CD14-positive monocyte (primary cell): ENCODE data around the gene INPP5A. TPM values are rescaled to one million over a fixed set of nuclear protein-coding genes. Genes with fewer than 3 reads are reported as not detected.
A peak's percentile ranks its signal among the peaks of the same experiment; 100 is the strongest.

Source experiments
- DNase-seq, 3 donors: peaks; one replicate each; pipeline ENCODE4 v3.0.0-alpha.2; 2011 to 2022
- H2AFZ ChIP-seq: 2 replicates; pipeline ENCODE4 v1.6.0; 2012; ENCODE audit warnings: mild to moderate bottlenecking, low read depth, low read length, inconsistent platforms; ENCODE audit not compliant: insufficient read depth, poor library complexity, severe bottlenecking
- H3K27ac ChIP-seq, 2 donors: 1 replicate in 1 of 2; 2 replicates in 1 of 2; pipeline ENCODE4 v1.5.1; 2012 to 2013; ENCODE audit warnings: low read length in 2 of 2, control low read depth in 1 of 2, inconsistent platforms in 1 of 2, low read depth in 1 of 2, mild to moderate bottlenecking in 1 of 2
- H3K27me3 ChIP-seq, 2 donors: one replicate each; pipeline versions ENCODE4 v1.6.0 to v1.6.1; 2011 to 2013; ENCODE audit warnings: low read length in 2 of 2; ENCODE audit not compliant: control insufficient read depth in 2 of 2, insufficient read depth in 2 of 2
- H3K36me3 ChIP-seq, 2 donors: replicated peaks in 1 of 2; 1 replicate in 1 of 2; 2 replicates in 1 of 2; pipeline versions ENCODE4 v1.5.1 to v1.6.1; 2012 to 2013; ENCODE audit warnings: low read length in 2 of 2, control low read depth in 1 of 2, inconsistent platforms in 1 of 2, mild to moderate bottlenecking in 1 of 2; ENCODE audit not compliant: insufficient read depth in 2 of 2, control insufficient read depth in 1 of 2
- H3K4me1 ChIP-seq, 2 donors: 1 replicate in 1 of 2; 2 replicates in 1 of 2; pipeline versions ENCODE4 v1.5.1 to v1.6.1; 2012 to 2013; ENCODE audit warnings: low read length in 2 of 2, control low read depth in 1 of 2, inconsistent platforms in 1 of 2, mild to moderate bottlenecking in 1 of 2, moderate library complexity in 1 of 2; ENCODE audit not compliant: insufficient read depth in 2 of 2, control insufficient read depth in 1 of 2
- H3K4me2 ChIP-seq: replicated peaks from 2 replicates; pipeline ENCODE3; 2012; ENCODE audit warnings: low read length, moderate library complexity, mild to moderate bottlenecking; ENCODE audit not compliant: poor library complexity, severe bottlenecking; ENCODE audit errors: extremely low read depth
- H3K4me3 ChIP-seq, 3 experiments: fragments of 200-600 bp in 1 of 3; sonication (generic) in 1 of 3; replicated peaks in 1 of 3; 1 replicate in 2 of 3; 2 replicates in 1 of 3; pipeline ENCODE4 v1.5.1; 2011 to 2013; ENCODE audit warnings: low read length in 3 of 3, mild to moderate bottlenecking in 3 of 3, control low read depth in 2 of 3, low read depth in 2 of 3, inconsistent platforms in 1 of 3, moderate library complexity in 1 of 3
- H3K79me2 ChIP-seq: 2 replicates; pipeline ENCODE4 v1.6.0; 2012; ENCODE audit warnings: mild to moderate bottlenecking, control low read depth, inconsistent platforms, low read length, moderate library complexity; ENCODE audit not compliant: insufficient read depth
- H3K9ac ChIP-seq: 2 replicates; pipeline ENCODE4 v1.6.0; 2017; ENCODE audit warnings: low read length, mild to moderate bottlenecking; ENCODE audit not compliant: insufficient read depth, poor library complexity, severe bottlenecking
- H3K9me3 ChIP-seq, 2 donors: replicated peaks in 1 of 2; 1 replicate in 1 of 2; 2 replicates in 1 of 2; pipeline versions ENCODE4 v1.5.1 to v1.6.1; 2012 to 2013; ENCODE audit warnings: low read length in 2 of 2, control low read depth in 1 of 2; ENCODE audit not compliant: control insufficient read depth in 1 of 2, insufficient read depth in 1 of 2
- H4K20me1 ChIP-seq: 2 replicates; pipeline ENCODE4 v1.6.0; 2012; ENCODE audit warnings: mild to moderate bottlenecking, low read length, control low read depth, moderate library complexity; ENCODE audit not compliant: insufficient read depth
- H3K27ac Mint-ChIP-seq, 7 donors: one replicate each; pipeline ENCODE4 v1.8.0; 2020; ENCODE audit warnings: mild to moderate bottlenecking in 7 of 7, mixed read lengths in 7 of 7, moderate library complexity in 6 of 7, inconsistent platforms in 2 of 7
- H3K27me3 Mint-ChIP-seq, 3 donors: one replicate each; pipeline ENCODE4 v1.8.0; 2021 to 2022; ENCODE audit warnings: low read depth in 3 of 3, mild to moderate bottlenecking in 3 of 3, mixed read lengths in 3 of 3, moderate library complexity in 3 of 3, inconsistent platforms in 1 of 3
- H3K36me3 Mint-ChIP-seq, 2 donors: one replicate each; pipeline ENCODE4 v1.8.0; 2020; ENCODE audit warnings: mixed read lengths in 2 of 2, inconsistent platforms in 1 of 2, mild to moderate bottlenecking in 1 of 2
- H3K4me1 Mint-ChIP-seq: one replicate; pipeline ENCODE4 v1.8.0; 2020; ENCODE audit warnings: mild to moderate bottlenecking, mixed read lengths
- H3K4me3 Mint-ChIP-seq, 2 donors: one replicate each; pipeline ENCODE4 v1.8.0; 2020; ENCODE audit warnings: mild to moderate bottlenecking in 2 of 2, mixed read lengths in 2 of 2, moderate library complexity in 1 of 2
- H3K9me3 Mint-ChIP-seq, 7 donors: one replicate each; pipeline ENCODE4 v1.8.0; 2020 to 2022; ENCODE audit warnings: mixed read lengths in 7 of 7, mild to moderate bottlenecking in 6 of 7, moderate library complexity in 6 of 7, inconsistent platforms in 2 of 7
- CTCF ChIP-seq: fragments of 200-600 bp; IDR thresholded peaks from one replicate; pipeline ENCODE4 v1.8.0; 2022; ENCODE audit warnings: antibody characterized with exemption, mild to moderate bottlenecking
- WGBS: methylation state at CpG from one replicate; pipeline ENCODE4 v1.1.5; 2013; ENCODE audit warnings: missing lambda C conversion rate; ENCODE audit not compliant: insufficient coverage; 5-methylcytosine and 5-hydroxymethylcytosine counted together
- intact Hi-C, 2 donors: fragments of 100-400 bp; cut with micrococcal nuclease; formaldehyde crosslinking; loops; one replicate each; pipeline versions ENCODE4 v1.15.0 to v1.15.1; 2023
- polyA plus RNA-seq, 3 donors: library from polyadenylated mRNA; depleted of rRNA in 1 of 3; unstranded in 2 of 3; stranded (reverse) in 1 of 3; fragments of 300-500 nt in 2 of 3; fragments of >200 nt in 1 of 3; fragmentation: Illumina TruSeq in 2 of 3; gene quantifications; 1 replicate in 2 of 3; 2 replicates in 1 of 3; pipeline ENCODE4 v1.2.3, GENCODE V29; 2012 to 2021

The INPP5A gene
- polyA plus RNA-seq, 3 donors: 0.87 to 17.2 (median 2.9) TPM

- WGBS: 96% methylated on average over 19 of the region's 24 CpGs
- Histone ChIP-seq H3K4me2 (no peak overlapping the region), H3K9me3 (no peaks in the 10 kb centered on the region), H3K79me2 (peaks cover 45% of the 10 kb centered on the region), H2AFZ (no peak overlapping the region), H3K4me3 (no peak overlapping the region), H3K27me3 (no peaks in the 10 kb centered on the region), H3K4me1 (peaks cover 6 to 15% of the 10 kb centered on the region in 2 donors), H4K20me1 (peaks cover 78% of the 10 kb centered on the region), H3K27ac (no peak overlapping the region), H3K36me3 (no peaks in the 10 kb centered on the region), H3K9ac (no peak overlapping the region)
- no peak for TF ChIP-seq CTCF
- peaks cover 10 to 14% of the 10 kb centered on the region in 2 donors for H3K36me3 Mint-ChIP-seq
- H3K4me3 Mint-ChIP-seq: no peak overlapping the region
- no peak overlapping the region for H3K27ac Mint-ChIP-seq
- no peak for DNase-seq
- no peaks in the 10 kb centered on the region for H3K27me3 Mint-ChIP-seq
- intact Hi-C loops: loop anchor here (10.0 kb wide), 4 partner anchors 56 to 406 kb away; partner anchors contain the start of genes INPP5A (in 1 of the 2) and PWWP2B (in 1 of the 2)
- peaks cover 0 to 2% (median 0%) of the 10 kb centered on the region in 7 donors for H3K9me3 Mint-ChIP-seq
- peaks cover 21% of the 10 kb centered on the region for H3K4me1 Mint-ChIP-seq
These were observed 93.2 kb downstream of the INPP5A start for GRCh38 chr10:132630666-132631337.

GRCh38 chr10:132631338-132631735 is 93.8 kb downstream of the INPP5A start:
- intact Hi-C loops: loop anchor here (10.0 kb wide), 4 partner anchors 57 to 407 kb away; partner anchors contain the start of genes INPP5A (in 1 of the 2) and PWWP2B (in 1 of the 2)
- 96% methylated on average over 16 of the region's 18 CpGs for WGBS
- H4K20me1 ChIP-seq: peaks cover 73% of the 10 kb centered on the region
- H3K27me3 Mint-ChIP-seq: no peaks in the 10 kb centered on the region
- peak overlapping the region in 1 of 7 donors; percentile 32 for H3K27ac Mint-ChIP-seq
- H3K4me3 Mint-ChIP-seq: no peak overlapping the region
- H3K4me1 Mint-ChIP-seq: peaks cover 20% of the 10 kb centered on the region
- H3K4me3 ChIP-seq: no peak overlapping the region
- peaks cover 10 to 14% of the 10 kb centered on the region in 2 donors for H3K36me3 Mint-ChIP-seq
- no peak for TF ChIP-seq CTCF
- DNase-seq: no peak
- H2AFZ ChIP-seq: no peak overlapping the region
- H3K9ac ChIP-seq: no peak overlapping the region
- H3K9me3 ChIP-seq: no peaks in the 10 kb centered on the region
- peaks cover 0 to 2% (median 0%) of the 10 kb centered on the region in 7 donors for H3K9me3 Mint-ChIP-seq
- peaks cover 44% of the 10 kb centered on the region for H3K79me2 ChIP-seq
- H3K4me2 ChIP-seq: no peak overlapping the region
- H3K4me1 ChIP-seq: peaks cover 6 to 10% of the 10 kb centered on the region in 2 donors
- H3K27me3 ChIP-seq: no peaks in the 10 kb centered on the region
- H3K36me3 ChIP-seq: no peaks in the 10 kb centered on the region
- H3K27ac ChIP-seq: no peak overlapping the region
